ENCODE results near the gene RBL1.
"Not testable (repeated sequence)": the region's sequence is repeated elsewhere in the genome, so short reads cannot be mapped to it uniquely, and the experiment has no call there.

RBL1 gene

GRCh38 chr20:36969478-36970186 lies 126.2 kb downstream of the RBL1 start:
- H3K4me3 ChIP-seq (replicated peaks; ENCODE audit: low read depth, low read length): no peak overlapping the region
- no peak for TF ChIP-seq CTCF (IDR thresholded peaks at IDR 0.05; ENCODE audit: low read length, missing control alignments)
- no peak for DNase-seq (ENCODE audit: low read depth)

GRCh38 chr20:36969051-36969450 lies 126.7 kb downstream of the RBL1 start:
- no peak for DNase-seq (ENCODE audit: low read depth)
- no peak for TF ChIP-seq CTCF (IDR thresholded peaks at IDR 0.05; ENCODE audit: low read length, missing control alignments)
- H3K4me3 ChIP-seq (replicated peaks; ENCODE audit: low read depth, low read length): no peak overlapping the region

GRCh38 chr20:36967636-36968035 lies 128.2 kb downstream of the RBL1 start:
- no peak overlapping the region for H3K4me3 ChIP-seq (replicated peaks; ENCODE audit: low read depth, low read length)
- no peak for TF ChIP-seq CTCF (IDR thresholded peaks at IDR 0.05; ENCODE audit: low read length, missing control alignments)
- DNase-seq (ENCODE audit: low read depth): no peak

GRCh38 chr20:36966965-36967364 lies 128.8 kb downstream of the RBL1 start:
- H3K4me3 ChIP-seq (replicated peaks; ENCODE audit: low read depth, low read length); DNase-seq (ENCODE audit: low read depth): not testable (repeated sequence)

GRCh38 chr20:36962354-36962941 lies 133.3 kb downstream of the RBL1 start:
- not testable (repeated sequence) for H3K4me3 ChIP-seq (replicated peaks; ENCODE audit: low read depth, low read length); DNase-seq (ENCODE audit: low read depth)

GRCh38 chr20:36959242-36959641 lies 136.6 kb downstream of the RBL1 start:
- no peak for DNase-seq (ENCODE audit: low read depth)
- no peak overlapping the region for H3K4me3 ChIP-seq (replicated peaks; ENCODE audit: low read depth, low read length)
- no peak for TF ChIP-seq CTCF (IDR thresholded peaks at IDR 0.05; ENCODE audit: low read length, missing control alignments)

GRCh38 chr20:36957875-36958667 lies 137.7 kb downstream of the RBL1 start:
- no peak for DNase-seq (ENCODE audit: low read depth)
- H3K4me3 ChIP-seq (replicated peaks; ENCODE audit: low read depth, low read length): no peak overlapping the region
- TF ChIP-seq CTCF (IDR thresholded peaks at IDR 0.05; ENCODE audit: low read length, missing control alignments): no peak

Measured in fibroblast of pulmonary artery (primary cell).